Muscle of arm (tissue), 12 donors: ENCODE measurements around the gene PTH1R. TPM values are rescaled to one million over a fixed set of nuclear protein-coding genes. Genes with fewer than 3 reads are reported as not detected.
"Not testable (repeated sequence)": the region's sequence is repeated elsewhere in the genome, so short reads cannot be mapped to it uniquely, and the experiment has no call there.

Experiments used
- DNase-seq: peaks from one replicate; pipeline ENCODE4 v3.0.0-alpha.2; 2013
- polyA plus RNA-seq, 12 donors: library from polyadenylated mRNA; unstranded; fragments of 120-200 nt; gene quantifications; one replicate each; pipeline ENCODE4 v1.2.1, GENCODE V29; 2013; ENCODE audit not compliant: insufficient read length in 12 of 12

Gene PTH1R
- polyA plus RNA-seq, 12 donors = 5.6 to 130 (median 9.3) TPM; not detected in 1

- no peak for DNase-seq
Observed at GRCh38 chr3:46910166-46910760, 32.7 kb downstream of the PTH1R start.

- not testable (repeated sequence) for DNase-seq
Observed at GRCh38 chr3:46910914-46911313, 33.4 kb downstream of the PTH1R start.

GRCh38 chr3:46912986-46913385 is 35.5 kb downstream of the PTH1R start:
- DNase-seq = no peak

GRCh38 chr3:46913644-46914043 is 36.1 kb downstream of the PTH1R start:
- no peak for DNase-seq

GRCh38 chr3:46914849-46915248 is 37.3 kb downstream of the PTH1R start:
- no peak for DNase-seq

GRCh38 chr3:46915297-46915822 is 37.8 kb downstream of the PTH1R start:
- DNase-seq = no peak

- no peak for DNase-seq
Observed at GRCh38 chr3:46916278-46916677, 38.8 kb downstream of the PTH1R start.

- no peak for DNase-seq
Observed at GRCh38 chr3:46916799-46917198, 39.3 kb downstream of the PTH1R start.

GRCh38 chr3:46917257-46917656 is 39.7 kb downstream of the PTH1R start:
- no peak for DNase-seq

GRCh38 chr3:46918202-46918601 is 40.7 kb downstream of the PTH1R start:
- DNase-seq = no peak

GRCh38 chr3:46918634-46919033 is 41.1 kb downstream of the PTH1R start:
- no peak for DNase-seq

- no peak for DNase-seq
Observed at GRCh38 chr3:46921041-46921440, 43.5 kb downstream of the PTH1R start.

GRCh38 chr3:46921871-46922271 is 44.4 kb downstream of the PTH1R start:
- DNase-seq = no peak

GRCh38 chr3:46922426-46922825 is 44.9 kb downstream of the PTH1R start:
- DNase-seq = no peak

GRCh38 chr3:46922871-46923558 is 45.5 kb downstream of the PTH1R start:
- DNase-seq = no peak

- no peak for DNase-seq
Observed at GRCh38 chr3:46923559-46924350, 46.2 kb downstream of the PTH1R start.

- no peak for DNase-seq
Observed at GRCh38 chr3:46924921-46925584, 47.5 kb downstream of the PTH1R start.

- no peak for DNase-seq
Observed at GRCh38 chr3:46925585-46925934, 48.0 kb downstream of the PTH1R start.

GRCh38 chr3:46926039-46926438 is 48.5 kb downstream of the PTH1R start:
- no peak for DNase-seq

GRCh38 chr3:46926447-46926846 is 48.9 kb downstream of the PTH1R start:
- no peak for DNase-seq

GRCh38 chr3:46926871-46927717 is 49.6 kb downstream of the PTH1R start:
- no peak for DNase-seq
